ENCODE results near the gene C12orf57. TPM values are rescaled to one million over a fixed set of nuclear protein-coding genes. Genes with fewer than 3 reads are reported as not detected.

Gene C12orf57
- total and polyA plus RNA-seq, 2 of the 8 experiments (the other 6 are each of a cell fraction or from before 2014, with no cell fraction given), result 174 to 993 TPM

GRCh38 chr12:6917491-6918231 lies 26.2 kb upstream of the C12orf57 start:
- Histone ChIP-seq H4K8ac (ENCODE audit: extremely low read depth, insufficient read depth, low read length) (no peak overlapping the region), H2BK12ac (ENCODE audit: low read depth, low read length) (no peak overlapping the region), H2BK15ac (ENCODE audit: low read length) (no peak overlapping the region), H4K91ac (replicated peaks; ENCODE audit: insufficient read length, low read length) (no peak overlapping the region), H3K4ac (replicated peaks; ENCODE audit: insufficient read length, low read depth, low read length) (no peak overlapping the region), H2BK20ac (ENCODE audit: low read length) (no peak overlapping the region), H2BK120ac (replicated peaks; ENCODE audit: low read depth, low read length) (no peak overlapping the region), H3K4me3 (ENCODE audit: extremely low read depth in 1 of 4, insufficient read depth in 2 of 4, low read depth in 3 of 4, low read length in 4 of 4) (no peak overlapping the region), H3K9ac (replicated peaks in 1 of 4; ENCODE audit: extremely low read depth in 1 of 4, low read depth in 3 of 4, low read length in 3 of 4) (no peak overlapping the region), H3K23ac (ENCODE audit: insufficient read length) (no peak overlapping the region), H3K18ac (ENCODE audit: extremely low read depth, low read length) (no peak overlapping the region), H2BK5ac (ENCODE audit: low read depth, low read length) (no peak overlapping the region), H2AK5ac (ENCODE audit: low read depth, low read length) (no peak overlapping the region), H3K56ac (replicated peaks; ENCODE audit: insufficient read length, low read depth, low read length) (no peak overlapping the region), H3K4me2 (ENCODE audit: insufficient read depth in 1 of 2, low read depth in 2 of 2, low read length in 2 of 2) (no peak overlapping the region; a peak in 1 of 4 replicates), H4K20me1 (replicated peaks in 1 of 2; ENCODE audit: control insufficient read depth in 1 of 2, insufficient read depth in 2 of 2, low read length in 2 of 2) (peaks cover 0 to 4% of the 10 kb centered on the region in 2 experiments), H3K79me2 (ENCODE audit: control insufficient read depth in 1 of 2, insufficient read depth in 2 of 2, low read length in 2 of 2) (peaks cover 0 to 9% of the 10 kb centered on the region in 2 experiments; a peak in 1 of 4 replicates), H4K5ac (ENCODE audit: insufficient read length, low read depth, low read length) (no peak overlapping the region), H3K79me1 (ENCODE audit: low read depth, low read length) (peaks cover 4% of the 10 kb centered on the region), H3K9me3 (ENCODE audit: insufficient read depth in 2 of 2, low read depth in 1 of 2, low read length in 1 of 2) (no peaks in the 10 kb centered on the region), H2AFZ (ENCODE audit: low read length) (no peak overlapping the region), H3K36me3 (ENCODE audit: control insufficient read depth in 2 of 4, insufficient read depth in 4 of 4, low read length in 3 of 4) (peaks cover 26 to 64% (median 43%) of the 10 kb centered on the region in 4 experiments), H3K14ac (ENCODE audit: insufficient read length) (no peak overlapping the region), H3K27me3 (replicated peaks in 1 of 4; ENCODE audit: control insufficient read depth in 3 of 4, extremely low read depth in 1 of 4, insufficient read depth in 3 of 4, low read length in 3 of 4) (no peaks in the 10 kb centered on the region), H3K4me1 (replicated peaks in 1 of 4; ENCODE audit: control insufficient read depth in 3 of 4, insufficient read depth in 4 of 4, low read length in 3 of 4) (peaks cover 0 to 18% (median 9%) of the 10 kb centered on the region in 4 experiments; a peak in 6 of 7 replicates), H3K27ac (ENCODE audit: low read depth, low read length) (no peak overlapping the region), H3K23me2 (ENCODE audit: low read depth, low read length) (peaks cover 11% of the 10 kb centered on the region; the same call in 1 of the 2 replicates)
- POLR2A ChIA-PET (ENCODE audit: partially characterized antibody), result interaction anchor here (1.0 to 39.6 kb wide), 8 partner anchors 7 to 63 kb away, joined by 3 to 1027 read pairs (median 13); partner anchors contain the start of genes ATN1, C12orf57, LRRC23 and PTPN6
- DNase-seq (ENCODE audit: low read depth in 1 of 2, low spot score in 2 of 2) (no peak), FAIRE-seq (no peak)
- CTCF ChIA-PET (ENCODE audit: partially characterized antibody), result interaction anchor here (0.8 to 9.3 kb wide), 8 partner anchors 8 to 52 kb away, joined by 3 to 74 read pairs (median 5); partner anchors contain the start of gene LRRC23
- WGBS, 2 experiments (ENCODE audit: extremely low coverage in 1 of 2, insufficient coverage in 1 of 2, insufficient read length in 1 of 2, insufficient replicate concordance in 2 of 2, low coverage in 1 of 2, low lambda C conversion rate in 2 of 2, missing lambda C conversion rate in 1 of 2), result 90 to 100% methylated on average over 2 to 11 of the region's 14 CpGs
- no peak for TF ChIP-seq CHD1 (IDR thresholded peaks at IDR 0.05; ENCODE audit: low read depth, low read length)
- no peak for TF ChIP-seq PHF8 (conservative IDR thresholded peaks at IDR 0.05; ENCODE audit: low read depth, low read length)
- TF ChIP-seq SIN3A (conservative IDR thresholded peaks at IDR 0.05 in 1 of 2, IDR thresholded peaks at IDR 0.05 in 1 of 2; ENCODE audit: low read depth in 1 of 2, low read length in 2 of 2), result no peak
- TF ChIP-seq ATF2 (IDR thresholded peaks at IDR 0.05; ENCODE audit: low read length), result no peak
- no peak for TF ChIP-seq POLR2A (IDR thresholded peaks at IDR 0.05; ENCODE audit: control extremely low read depth in 1 of 2, low read depth in 2 of 2, low read length in 2 of 2)
- TF ChIP-seq RAD21 (IDR thresholded peaks at IDR 0.05 in 1 of 2, conservative IDR thresholded peaks at IDR 0.05 in 1 of 2; ENCODE audit: low read depth in 2 of 2, low read length in 2 of 2), result no peak
- TF ChIP-seq GTF2F1 (IDR thresholded peaks at IDR 0.05; ENCODE audit: borderline replicate concordance, low read depth, low read length), result no peak
- TF ChIP-seq USF2 (IDR thresholded peaks at IDR 0.05; ENCODE audit: low read length), result no peak
- no peak for TF ChIP-seq BACH1 (IDR thresholded peaks at IDR 0.05; ENCODE audit: low read length)

All from H1 (cell line).